ENCODE measurements around the gene SREBF1. TPM values are rescaled to one million over a fixed set of nuclear protein-coding genes. Genes with fewer than 3 reads are reported as not detected.

The SREBF1 gene
- 100 to 1,000 TPM in 4 of 6 experiments, 10 to 100 TPM in 2; 63.8 to 246 (median 173) TPM for total RNA-seq
- long read RNA-seq, partial matches to known transcripts: 2 of 5 reads
- long read RNA-seq, other reads (novel, unspliced or antisense): 3 of 5 reads

DNA sequence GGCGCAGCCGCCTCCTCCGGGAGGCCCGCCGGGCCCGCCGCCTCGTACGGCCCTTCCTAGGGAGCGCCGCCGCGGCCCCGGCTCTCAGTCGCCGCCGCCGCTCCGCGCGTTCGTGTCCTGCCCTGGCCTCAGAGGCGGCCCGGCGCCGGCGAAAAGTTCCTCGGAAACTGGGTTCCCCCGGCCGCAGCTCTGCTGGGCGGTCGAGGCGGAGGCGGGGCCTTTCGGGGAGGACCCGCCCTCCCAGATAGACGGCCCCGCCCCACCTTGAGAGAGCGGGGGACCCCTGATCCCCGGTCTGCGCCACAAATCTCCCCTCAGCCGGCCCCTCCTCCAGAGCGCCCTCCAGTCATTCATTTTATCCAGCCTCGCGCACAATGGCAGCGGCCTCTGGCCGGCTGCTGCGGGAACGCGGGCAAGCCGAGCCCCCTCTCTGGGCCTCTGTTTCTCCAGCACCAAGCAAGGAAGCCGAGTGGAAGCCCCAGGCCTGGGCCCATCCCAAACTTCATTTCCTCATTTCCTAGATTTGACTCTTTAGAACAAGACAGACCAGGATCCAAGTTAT, at the start of gene SREBF1:
TSS of gene SREBF1 (minus strand) at position 169 of the 562 bp plus-strand sequence. CDS start 169 bp downstream, outside the sequence.
- peak; percentile 24 to 45 (median 30) for ATAC-seq
- 17% methylated on average over 11 of the region's 52 CpGs for WGBS (ENCODE audit: insufficient coverage, low coverage, low lambda C conversion rate, missing lambda C conversion rate)

DNA sequence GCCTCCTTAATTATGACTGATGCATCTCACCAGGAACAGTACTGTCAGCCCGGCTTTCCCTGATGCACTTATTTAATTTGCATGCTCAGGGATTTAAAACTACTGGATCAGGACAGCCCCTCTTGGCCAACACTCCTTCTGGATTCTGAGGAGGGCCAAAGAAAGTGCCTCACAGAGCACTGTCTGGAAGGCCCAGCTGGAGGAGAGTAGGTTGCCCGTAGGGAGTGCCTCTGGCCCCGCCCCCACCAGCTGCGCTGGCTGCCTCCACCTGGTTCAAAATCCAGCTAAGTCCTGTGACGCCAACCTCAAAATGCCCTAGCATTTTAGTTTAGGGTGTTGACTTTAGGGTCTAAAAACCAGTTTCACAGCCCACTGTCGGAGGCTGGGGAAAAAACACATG, 49.4 kb upstream of the SREBF1 start:
- H3K4me3 ChIP-seq: no peak overlapping the region
- H3K4me1 ChIP-seq: no peaks in the 10 kb centered on the region
- peaks cover 0 to 9% (median 0%) of the 10 kb centered on the region in 4 donors for H3K36me3 ChIP-seq
- 60% methylated on average over 1 of the region's 6 CpGs for WGBS (ENCODE audit: insufficient coverage, low coverage, low lambda C conversion rate, missing lambda C conversion rate)
- DNase-seq: no peak
- intact Hi-C loops (cut with DNase I): no loop called here
- no peaks in the 10 kb centered on the region for H3K27me3 ChIP-seq
- no peak for ATAC-seq
- H3K9me3 ChIP-seq: no peaks in the 10 kb centered on the region
- no peak overlapping the region for H3K27ac ChIP-seq
- TF ChIP-seq, protein P1, sequence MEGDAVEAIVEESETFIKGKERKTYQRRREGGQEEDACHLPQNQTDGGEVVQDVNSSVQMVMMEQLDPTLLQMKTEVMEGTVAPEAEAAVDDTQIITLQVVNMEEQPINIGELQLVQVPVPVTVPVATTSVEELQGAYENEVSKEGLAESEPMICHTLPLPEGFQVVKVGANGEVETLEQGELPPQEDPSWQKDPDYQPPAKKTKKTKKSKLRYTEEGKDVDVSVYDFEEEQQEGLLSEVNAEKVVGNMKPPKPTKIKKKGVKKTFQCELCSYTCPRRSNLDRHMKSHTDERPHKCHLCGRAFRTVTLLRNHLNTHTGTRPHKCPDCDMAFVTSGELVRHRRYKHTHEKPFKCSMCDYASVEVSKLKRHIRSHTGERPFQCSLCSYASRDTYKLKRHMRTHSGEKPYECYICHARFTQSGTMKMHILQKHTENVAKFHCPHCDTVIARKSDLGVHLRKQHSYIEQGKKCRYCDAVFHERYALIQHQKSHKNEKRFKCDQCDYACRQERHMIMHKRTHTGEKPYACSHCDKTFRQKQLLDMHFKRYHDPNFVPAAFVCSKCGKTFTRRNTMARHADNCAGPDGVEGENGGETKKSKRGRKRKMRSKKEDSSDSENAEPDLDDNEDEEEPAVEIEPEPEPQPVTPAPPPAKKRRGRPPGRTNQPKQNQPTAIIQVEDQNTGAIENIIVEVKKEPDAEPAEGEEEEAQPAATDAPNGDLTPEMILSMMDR (IDR thresholded peaks at IDR 0.05): no peak
- no peak for TF ChIP-seq POLR2A (IDR thresholded peaks at IDR 0.05)

More for the DNA sequence above, at the start of gene SREBF1:
- peak; percentile 81 to 84 (median 84) for DNase-seq
- no peaks in the 10 kb centered on the region for H3K36me3 ChIP-seq
- H3K4me1 ChIP-seq: peaks cover 0 to 83% (median 41%) of the 10 kb centered on the region in 4 donors
- peak within 1 kb of the TSS; percentile 83 to 99 (median 86) for H3K4me3 ChIP-seq
- peak within 1 kb of the TSS; percentile 99 to 100 (median 99) for H3K27ac ChIP-seq
- intact Hi-C loops (cut with DNase I): no loop called here
- H3K27me3 ChIP-seq: no peaks in the 10 kb centered on the region
- TF ChIP-seq POLR2A (IDR thresholded peaks at IDR 0.05): no peak
- TF ChIP-seq, protein P1 (IDR thresholded peaks at IDR 0.05): no peak
- no peaks in the 10 kb centered on the region for H3K9me3 ChIP-seq

DNA sequence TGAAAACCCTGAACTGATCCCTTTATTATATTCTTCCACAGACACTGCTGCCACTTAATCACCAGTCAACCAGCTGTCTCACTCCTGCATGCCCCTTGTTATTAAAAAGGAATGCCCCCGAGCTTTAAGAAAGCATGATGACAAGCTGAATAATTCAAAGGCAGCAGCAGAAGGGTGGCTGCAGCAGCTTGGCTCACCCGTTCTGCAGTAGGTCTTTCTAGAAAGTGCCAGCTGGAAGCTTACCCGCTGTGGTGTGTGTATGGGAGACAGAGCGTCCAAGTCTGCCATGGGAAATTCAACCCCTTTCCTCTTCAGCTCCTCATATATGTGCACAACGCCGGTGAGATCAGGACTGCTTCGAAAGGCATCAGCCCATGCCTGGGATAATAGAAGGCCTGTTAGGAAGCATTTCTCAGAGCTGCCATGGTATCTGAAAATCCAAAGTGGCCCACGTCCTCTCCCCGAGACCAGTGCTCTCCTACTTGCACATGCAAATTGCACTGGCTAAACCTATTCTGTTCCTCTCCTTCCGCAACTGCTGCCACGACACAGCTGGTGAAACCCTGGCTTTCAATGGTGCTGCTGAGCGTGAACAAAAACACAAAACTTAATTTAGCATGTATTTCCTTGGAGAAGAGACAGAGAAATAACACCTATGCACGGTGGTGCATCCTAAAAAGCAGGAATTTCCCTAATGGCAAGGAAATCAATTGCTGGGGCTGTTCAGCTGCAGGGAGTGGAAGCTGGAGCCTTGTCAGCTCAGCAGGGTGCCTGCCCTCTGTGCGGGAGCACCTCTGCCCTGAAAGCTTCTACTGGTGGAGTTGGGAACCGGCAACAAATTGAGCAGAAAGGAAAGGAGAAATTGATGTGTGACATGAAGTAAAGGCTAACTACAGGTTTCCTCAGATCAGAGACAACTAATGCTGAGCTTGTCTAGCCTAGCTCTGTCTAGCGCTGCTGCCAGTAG, 47.9 kb upstream of the SREBF1 start:
- intact Hi-C loops (cut with DNase I): no loop called here
- Histone ChIP-seq H3K36me3 (peaks cover 0 to 9% (median 0%) of the 10 kb centered on the region in 4 donors), H3K9me3 (no peaks in the 10 kb centered on the region), H3K27me3 (no peaks in the 10 kb centered on the region), H3K4me3 (no peak overlapping the region), H3K27ac (no peak overlapping the region), H3K4me1 (no peaks in the 10 kb centered on the region)
- no peak for DNase-seq
- TF ChIP-seq, protein P1 (IDR thresholded peaks at IDR 0.05): no peak
- TF ChIP-seq POLR2A (IDR thresholded peaks at IDR 0.05): no peak
- no peak for ATAC-seq
- WGBS (ENCODE audit: insufficient coverage, low coverage, low lambda C conversion rate, missing lambda C conversion rate): 95% methylated on average over 9 of the region's 16 CpGs

DNA sequence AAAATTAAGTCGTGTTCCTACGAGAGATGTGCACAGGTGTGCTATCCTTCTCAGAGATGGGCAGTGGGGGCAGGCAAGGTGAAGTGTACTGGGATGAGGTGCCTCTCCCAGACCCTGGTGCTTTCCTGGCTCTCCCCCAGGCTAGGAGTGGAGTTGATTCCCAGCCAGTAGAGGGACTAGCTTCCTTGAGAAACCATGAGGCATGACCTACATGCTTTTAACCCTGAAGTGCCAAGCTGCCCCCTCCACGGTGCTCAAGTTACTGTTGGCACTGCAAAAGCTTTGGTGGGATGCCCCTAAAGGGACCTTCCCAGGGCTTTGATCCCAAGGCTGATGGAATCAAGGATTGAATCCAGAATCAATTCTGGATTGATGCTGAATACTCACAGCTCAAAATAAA, 47.0 kb upstream of the SREBF1 start:
- no peak for TF ChIP-seq POLR2A (IDR thresholded peaks at IDR 0.05)
- TF ChIP-seq, protein P1 (IDR thresholded peaks at IDR 0.05): no peak
- Histone ChIP-seq H3K27me3 (no peaks in the 10 kb centered on the region), H3K27ac (no peak overlapping the region), H3K4me3 (no peak overlapping the region), H3K36me3 (peaks cover 0 to 13% (median 0%) of the 10 kb centered on the region in 4 donors), H3K4me1 (peaks cover 0 to 2% (median under 1%) of the 10 kb centered on the region in 4 donors), H3K9me3 (no peaks in the 10 kb centered on the region)
- no peak for ATAC-seq
- WGBS (ENCODE audit: insufficient coverage, low coverage, low lambda C conversion rate, missing lambda C conversion rate): 93% methylated on average over 3 of the region's 3 CpGs
- no peak for DNase-seq
- intact Hi-C loops (cut with DNase I): no loop called here
